ENCODE results near the gene CHGA. TPM values are rescaled to one million over a fixed set of nuclear protein-coding genes. Genes with fewer than 3 reads are reported as not detected.
A peak's percentile ranks its signal among the peaks of the same experiment; 100 is the strongest.

Gene CHGA
- total and polyA plus RNA-seq, 2 of the 13 experiments (the other 11 are each of a cell fraction or from before 2014, with no cell fraction given), result not detected

DNA sequence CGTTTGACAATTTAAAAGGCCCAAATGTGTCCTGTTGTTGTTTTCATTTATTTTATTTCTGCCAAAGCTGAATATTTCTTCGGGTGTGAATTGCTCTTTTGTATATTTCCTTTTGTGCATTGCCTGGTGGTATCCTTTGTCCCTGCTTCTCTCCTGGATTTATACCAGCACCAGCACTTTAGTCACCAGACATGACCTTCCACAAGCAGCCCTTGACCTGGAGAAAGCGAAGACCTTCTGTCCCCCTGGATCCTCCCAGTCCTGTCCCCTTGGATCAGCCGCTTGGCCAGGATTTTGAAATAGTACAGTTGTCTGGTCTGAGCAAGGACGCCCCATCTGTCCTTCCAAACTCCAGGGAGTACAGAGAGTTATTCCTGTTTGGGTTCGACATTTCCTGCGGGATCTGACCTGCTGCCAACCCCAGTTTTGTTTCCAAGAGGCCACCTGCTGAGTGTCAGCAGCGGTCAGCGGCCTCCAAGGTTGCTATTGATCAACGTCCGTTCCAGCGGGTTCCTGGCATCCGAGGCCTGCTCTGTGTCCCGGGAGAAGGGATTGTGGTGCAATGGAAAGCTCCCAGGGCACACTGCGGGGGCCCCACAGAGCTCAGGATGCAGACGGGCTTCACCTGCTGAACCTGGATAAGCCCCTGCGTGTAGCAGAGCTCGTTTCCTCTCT, 45.1 kb upstream of the CHGA start (continued):
- TF ChIP-seq, protein P1, sequence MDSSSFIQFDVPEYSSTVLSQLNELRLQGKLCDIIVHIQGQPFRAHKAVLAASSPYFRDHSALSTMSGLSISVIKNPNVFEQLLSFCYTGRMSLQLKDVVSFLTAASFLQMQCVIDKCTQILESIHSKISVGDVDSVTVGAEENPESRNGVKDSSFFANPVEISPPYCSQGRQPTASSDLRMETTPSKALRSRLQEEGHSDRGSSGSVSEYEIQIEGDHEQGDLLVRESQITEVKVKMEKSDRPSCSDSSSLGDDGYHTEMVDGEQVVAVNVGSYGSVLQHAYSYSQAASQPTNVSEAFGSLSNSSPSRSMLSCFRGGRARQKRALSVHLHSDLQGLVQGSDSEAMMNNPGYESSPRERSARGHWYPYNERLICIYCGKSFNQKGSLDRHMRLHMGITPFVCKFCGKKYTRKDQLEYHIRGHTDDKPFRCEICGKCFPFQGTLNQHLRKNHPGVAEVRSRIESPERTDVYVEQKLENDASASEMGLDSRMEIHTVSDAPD (CRISPR knock-in tag; IDR thresholded peaks at IDR 0.05), result no peak
- TF ChIP-seq TSC22D2 (CRISPR knock-in tag; IDR thresholded peaks at IDR 0.05; ENCODE audit: borderline replicate concordance) (no peak), ISX (CRISPR knock-in tag; conservative IDR thresholded peaks at IDR 0.05) (no peak), NCOA1 (CRISPR knock-in tag; IDR thresholded peaks at IDR 0.05) (no peak), ZMYM4 (CRISPR knock-in tag; IDR thresholded peaks at IDR 0.05) (peak; percentile 50; the same call in 1 of the 2 replicates), SIX1 (CRISPR knock-in tag; IDR thresholded peaks at IDR 0.05; ENCODE audit: borderline replicate concordance) (no peak), KDM5B (CRISPR knock-in tag; IDR thresholded peaks at IDR 0.05; ENCODE audit: borderline replicate concordance) (peak; percentile 35; the same call in 1 of the 2 replicates), KDM5A (IDR thresholded peaks at IDR 0.05; ENCODE audit: borderline replicate concordance, low read length) (no peak), MYC (CRISPR knock-in tag; IDR thresholded peaks at IDR 0.05; ENCODE audit: borderline replicate concordance) (peak; percentile 27; the same call in 1 of the 2 replicates), POLR2G (IDR thresholded peaks at IDR 0.05; ENCODE audit: low read depth, low read length) (no peak), ZEB1 (IDR thresholded peaks at IDR 0.05; ENCODE audit: insufficient replicate concordance, low read depth) (peak; percentile 26), HNF4A (CRISPR knock-in tag; IDR thresholded peaks at IDR 0.05) (peak; percentile 77), CBX1 (IDR thresholded peaks at IDR 0.05; ENCODE audit: low read depth) (no peak), FOXC1 (CRISPR knock-in tag; IDR thresholded peaks at IDR 0.05; ENCODE audit: borderline replicate concordance) (no peak), ZNF10 (CRISPR knock-in tag; IDR thresholded peaks at IDR 0.05; ENCODE audit: borderline replicate concordance, low read depth) (no peak), ZNF549 (CRISPR knock-in tag; IDR thresholded peaks at IDR 0.05) (no peak), DPF2 (CRISPR knock-in tag; IDR thresholded peaks at IDR 0.05; ENCODE audit: borderline replicate concordance, low read depth) (no peak)
- TF ChIP-seq, protein P2, sequence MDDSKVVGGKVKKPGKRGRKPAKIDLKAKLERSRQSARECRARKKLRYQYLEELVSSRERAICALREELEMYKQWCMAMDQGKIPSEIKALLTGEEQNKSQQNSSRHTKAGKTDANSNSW (CRISPR knock-in tag; IDR thresholded peaks at IDR 0.05; ENCODE audit: borderline replicate concordance), result no peak
- TF ChIP-seq, protein P3, sequence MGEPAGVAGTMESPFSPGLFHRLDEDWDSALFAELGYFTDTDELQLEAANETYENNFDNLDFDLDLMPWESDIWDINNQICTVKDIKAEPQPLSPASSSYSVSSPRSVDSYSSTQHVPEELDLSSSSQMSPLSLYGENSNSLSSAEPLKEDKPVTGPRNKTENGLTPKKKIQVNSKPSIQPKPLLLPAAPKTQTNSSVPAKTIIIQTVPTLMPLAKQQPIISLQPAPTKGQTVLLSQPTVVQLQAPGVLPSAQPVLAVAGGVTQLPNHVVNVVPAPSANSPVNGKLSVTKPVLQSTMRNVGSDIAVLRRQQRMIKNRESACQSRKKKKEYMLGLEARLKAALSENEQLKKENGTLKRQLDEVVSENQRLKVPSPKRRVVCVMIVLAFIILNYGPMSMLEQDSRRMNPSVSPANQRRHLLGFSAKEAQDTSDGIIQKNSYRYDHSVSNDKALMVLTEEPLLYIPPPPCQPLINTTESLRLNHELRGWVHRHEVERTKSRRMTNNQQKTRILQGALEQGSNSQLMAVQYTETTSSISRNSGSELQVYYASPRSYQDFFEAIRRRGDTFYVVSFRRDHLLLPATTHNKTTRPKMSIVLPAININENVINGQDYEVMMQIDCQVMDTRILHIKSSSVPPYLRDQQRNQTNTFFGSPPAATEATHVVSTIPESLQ (CRISPR knock-in tag; conservative IDR thresholded peaks at IDR 0.05), result 0 out of 2 replicates have a peak, but pooled peaks have one; percentile 68
- TF ChIP-seq, protein P4, sequence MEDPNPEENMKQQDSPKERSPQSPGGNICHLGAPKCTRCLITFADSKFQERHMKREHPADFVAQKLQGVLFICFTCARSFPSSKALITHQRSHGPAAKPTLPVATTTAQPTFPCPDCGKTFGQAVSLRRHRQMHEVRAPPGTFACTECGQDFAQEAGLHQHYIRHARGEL (CRISPR knock-in tag; IDR thresholded peaks at IDR 0.05), result 0 out of 2 replicates have a peak, but pooled peaks have one; percentile 26
- TF ChIP-seq, protein P5, sequence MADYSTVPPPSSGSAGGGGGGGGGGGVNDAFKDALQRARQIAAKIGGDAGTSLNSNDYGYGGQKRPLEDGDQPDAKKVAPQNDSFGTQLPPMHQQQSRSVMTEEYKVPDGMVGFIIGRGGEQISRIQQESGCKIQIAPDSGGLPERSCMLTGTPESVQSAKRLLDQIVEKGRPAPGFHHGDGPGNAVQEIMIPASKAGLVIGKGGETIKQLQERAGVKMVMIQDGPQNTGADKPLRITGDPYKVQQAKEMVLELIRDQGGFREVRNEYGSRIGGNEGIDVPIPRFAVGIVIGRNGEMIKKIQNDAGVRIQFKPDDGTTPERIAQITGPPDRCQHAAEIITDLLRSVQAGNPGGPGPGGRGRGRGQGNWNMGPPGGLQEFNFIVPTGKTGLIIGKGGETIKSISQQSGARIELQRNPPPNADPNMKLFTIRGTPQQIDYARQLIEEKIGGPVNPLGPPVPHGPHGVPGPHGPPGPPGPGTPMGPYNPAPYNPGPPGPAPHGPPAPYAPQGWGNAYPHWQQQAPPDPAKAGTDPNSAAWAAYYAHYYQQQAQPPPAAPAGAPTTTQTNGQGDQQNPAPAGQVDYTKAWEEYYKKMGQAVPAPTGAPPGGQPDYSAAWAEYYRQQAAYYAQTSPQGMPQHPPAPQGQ (CRISPR knock-in tag; IDR thresholded peaks at IDR 0.05; ENCODE audit: borderline replicate concordance), result no peak
- TF ChIP-seq, protein P6, sequence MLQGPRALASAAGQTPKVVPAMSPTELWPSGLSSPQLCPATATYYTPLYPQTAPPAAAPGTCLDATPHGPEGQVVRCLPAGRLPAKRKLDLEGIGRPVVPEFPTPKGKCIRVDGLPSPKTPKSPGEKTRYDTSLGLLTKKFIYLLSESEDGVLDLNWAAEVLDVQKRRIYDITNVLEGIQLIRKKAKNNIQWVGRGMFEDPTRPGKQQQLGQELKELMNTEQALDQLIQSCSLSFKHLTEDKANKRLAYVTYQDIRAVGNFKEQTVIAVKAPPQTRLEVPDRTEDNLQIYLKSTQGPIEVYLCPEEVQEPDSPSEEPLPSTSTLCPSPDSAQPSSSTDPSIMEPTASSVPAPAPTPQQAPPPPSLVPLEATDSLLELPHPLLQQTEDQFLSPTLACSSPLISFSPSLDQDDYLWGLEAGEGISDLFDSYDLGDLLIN (CRISPR knock-in tag; IDR thresholded peaks at IDR 0.05; ENCODE audit: borderline replicate concordance), result no peak
